Neural cell (in vitro differentiated cells): ENCODE data around the gene MALL. TPM values are rescaled to one million over a fixed set of nuclear protein-coding genes. Genes with fewer than 3 reads are reported as not detected.

Experiments
- H2AFZ ChIP-seq: fragments of 200-600, 300-800 bp; sonication (generic), shearing (Covaris generic); 2 replicates; pipeline ENCODE4 v1.6.0; 2014; ENCODE audit warnings: low read depth, mild to moderate bottlenecking, antibody characterized with exemption, low read length, moderate library complexity
- H3F3A ChIP-seq: fragments of 200-600 bp; shearing (Covaris generic); 2 replicates; pipeline ENCODE4 v1.6.1; 2016; ENCODE audit warnings: mild to moderate bottlenecking, moderate library complexity, mixed read lengths, antibody characterized with exemption, low read length; ENCODE audit not compliant: insufficient read depth, poor library complexity, severe bottlenecking
- H3K27ac ChIP-seq: fragments of 200-600, 300-800 bp; sonication (generic), shearing (Covaris generic); 2 replicates; pipeline ENCODE4 v1.5.1; 2014; ENCODE audit warnings: mild to moderate bottlenecking, low read length, moderate library complexity
- H3K27me3 ChIP-seq: fragments of 300-800, 200-600 bp; sonication (generic), shearing (Covaris generic); 2 replicates; pipeline ENCODE4 v1.6.0; 2014; ENCODE audit warnings: mild to moderate bottlenecking, low read depth, low read length, moderate library complexity; ENCODE audit not compliant: insufficient read depth
- H3K36me3 ChIP-seq: fragments of 300-800, 200-600 bp; sonication (generic), shearing (Covaris generic); 2 replicates; pipeline ENCODE4 v1.5.1; 2014; ENCODE audit warnings: mild to moderate bottlenecking, antibody characterized with exemption, low read length, moderate library complexity; ENCODE audit not compliant: insufficient read depth
- H3K4me2 ChIP-seq: fragments of 300-800, 200-600 bp; sonication (generic), shearing (Covaris generic); 2 replicates; pipeline ENCODE4 v1.6.0; 2014; ENCODE audit warnings: mild to moderate bottlenecking, low read length
- H3K4me3 ChIP-seq: fragments of 300-800, 200-600 bp; sonication (generic), shearing (Covaris generic); 2 replicates; pipeline ENCODE4 v1.5.1; 2014; ENCODE audit warnings: mild to moderate bottlenecking, low read length, moderate library complexity
- H3K79me2 ChIP-seq: fragments of 200-600 bp; shearing (Covaris generic); replicated peaks from 2 replicates; pipeline ENCODE4 v1.6.0; 2014; ENCODE audit warnings: mild to moderate bottlenecking, low read length, moderate library complexity; ENCODE audit not compliant: insufficient read depth
- H3K9ac ChIP-seq: fragments of 300-800, 200-600 bp; sonication (generic), shearing (Covaris generic); 2 replicates; pipeline ENCODE4 v1.6.1; 2016; ENCODE audit warnings: mild to moderate bottlenecking, low read length, mixed read lengths
- H3K9me2 ChIP-seq: fragments of 200-600 bp; shearing (Covaris generic); 2 replicates; pipeline ENCODE4 v1.6.1; 2016; ENCODE audit warnings: mild to moderate bottlenecking, low read length, mixed read lengths; ENCODE audit not compliant: insufficient read depth
- H3K9me3 ChIP-seq: fragments of 200-600, 300-800 bp; sonication (generic), shearing (Covaris generic); 2 replicates; pipeline ENCODE4 v1.6.1; 2016; ENCODE audit warnings: mild to moderate bottlenecking, mixed run types, low read length, moderate library complexity, mixed read lengths
- H4K20me1 ChIP-seq: fragments of 200-600 bp; shearing (Covaris generic); 2 replicates; pipeline ENCODE4 v1.6.1; 2016; ENCODE audit warnings: mild to moderate bottlenecking, mixed run types; ENCODE audit not compliant: insufficient read depth
- EP300 ChIP-seq: fragments of 450-650 bp; conservative IDR thresholded peaks from 2 replicates; pipeline ENCODE4 v1.6.1; 2014; ENCODE audit warnings: antibody characterized with exemption, mild to moderate bottlenecking, moderate library complexity; ENCODE audit not compliant: poor library complexity, severe bottlenecking
- EZH2 ChIP-seq: fragments of 200-600, 300-800 bp; shearing (Covaris generic), sonication (generic); IDR thresholded peaks from 2 replicates; pipeline ENCODE4 v1.6.1; 2014; ENCODE audit warnings: antibody characterized with exemption, low read length, borderline replicate concordance, mild to moderate bottlenecking; ENCODE audit not compliant: insufficient read depth, poor library complexity, severe bottlenecking
- MXI1 ChIP-seq: fragments of 450-650 bp; conservative IDR thresholded peaks from 2 replicates; pipeline ENCODE4 v1.6.1; 2014; ENCODE audit warnings: antibody characterized with exemption, mild to moderate bottlenecking; ENCODE audit not compliant: poor library complexity, severe bottlenecking
- POLR2AphosphoS5 ChIP-seq: IDR thresholded peaks from 2 replicates; pipeline ENCODE4 v1.6.1; 2012
- RAD21 ChIP-seq: fragments of 450-650 bp; conservative IDR thresholded peaks from 2 replicates; pipeline ENCODE4 v1.6.1; 2014; ENCODE audit warnings: antibody characterized with exemption, mild to moderate bottlenecking, moderate library complexity
- REST ChIP-seq: IDR thresholded peaks from 2 replicates; pipeline ENCODE4 v1.6.1; 2012; ENCODE audit warnings: borderline replicate concordance
- SMC3 ChIP-seq: fragments of 450-650 bp; conservative IDR thresholded peaks from 2 replicates; pipeline ENCODE4 v1.6.1; 2014; ENCODE audit warnings: antibody characterized with exemption, mild to moderate bottlenecking, moderate library complexity; ENCODE audit not compliant: poor library complexity
- TAF1 ChIP-seq: IDR thresholded peaks from 2 replicates; pipeline ENCODE4 v1.6.1; 2012; ENCODE audit warnings: low read depth
- polyA plus RNA-seq: library from polyadenylated mRNA; depleted of rRNA; stranded (reverse); fragments of >200 nt; gene quantifications from 2 replicates; pipeline ENCODE4 v1.2.3, GENCODE V29; 2014
- TF ChIP-seq, protein P1 (sequence below): fragments of 450-650 bp; IDR thresholded peaks from 2 replicates; pipeline ENCODE4 v1.5.1; 2014; ENCODE audit warnings: antibody characterized with exemption, mild to moderate bottlenecking, moderate library complexity; ENCODE audit not compliant: poor library complexity, severe bottlenecking

Gene MALL
- polyA plus RNA-seq, 1 donor from 2014 or later: not detected

DNA sequence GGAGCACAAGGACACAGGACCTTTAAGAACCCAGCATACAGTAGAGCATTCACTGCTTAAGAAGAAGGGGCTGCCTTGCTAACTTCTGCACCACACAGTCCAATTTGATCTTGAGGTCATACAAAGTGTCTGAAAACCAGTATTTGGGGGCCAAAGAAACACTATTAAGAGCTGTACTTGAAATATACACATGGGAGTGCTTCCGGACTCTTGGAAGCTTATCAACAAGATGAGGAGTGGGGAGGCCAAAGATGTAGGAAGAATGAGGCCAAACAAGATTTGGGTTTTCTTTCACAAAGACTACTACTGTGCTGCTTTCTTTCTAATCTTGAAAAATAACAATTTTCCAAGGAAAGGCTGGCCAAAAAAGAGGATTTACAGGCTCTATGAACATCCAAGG lies 24.8 kb upstream of the MALL start:
- no peak overlapping the region for H3K27ac ChIP-seq
- H3K9ac ChIP-seq: no peak overlapping the region
- no peaks in the 10 kb centered on the region for H3K27me3 ChIP-seq
- H3K79me2 ChIP-seq: no peaks in the 10 kb centered on the region
- no peaks in the 10 kb centered on the region for H3F3A ChIP-seq
- H3K9me2 ChIP-seq: no peaks in the 10 kb centered on the region
- no peaks in the 10 kb centered on the region for H3K36me3 ChIP-seq
- no peaks in the 10 kb centered on the region for H3K9me3 ChIP-seq
- TF ChIP-seq, protein P1, sequence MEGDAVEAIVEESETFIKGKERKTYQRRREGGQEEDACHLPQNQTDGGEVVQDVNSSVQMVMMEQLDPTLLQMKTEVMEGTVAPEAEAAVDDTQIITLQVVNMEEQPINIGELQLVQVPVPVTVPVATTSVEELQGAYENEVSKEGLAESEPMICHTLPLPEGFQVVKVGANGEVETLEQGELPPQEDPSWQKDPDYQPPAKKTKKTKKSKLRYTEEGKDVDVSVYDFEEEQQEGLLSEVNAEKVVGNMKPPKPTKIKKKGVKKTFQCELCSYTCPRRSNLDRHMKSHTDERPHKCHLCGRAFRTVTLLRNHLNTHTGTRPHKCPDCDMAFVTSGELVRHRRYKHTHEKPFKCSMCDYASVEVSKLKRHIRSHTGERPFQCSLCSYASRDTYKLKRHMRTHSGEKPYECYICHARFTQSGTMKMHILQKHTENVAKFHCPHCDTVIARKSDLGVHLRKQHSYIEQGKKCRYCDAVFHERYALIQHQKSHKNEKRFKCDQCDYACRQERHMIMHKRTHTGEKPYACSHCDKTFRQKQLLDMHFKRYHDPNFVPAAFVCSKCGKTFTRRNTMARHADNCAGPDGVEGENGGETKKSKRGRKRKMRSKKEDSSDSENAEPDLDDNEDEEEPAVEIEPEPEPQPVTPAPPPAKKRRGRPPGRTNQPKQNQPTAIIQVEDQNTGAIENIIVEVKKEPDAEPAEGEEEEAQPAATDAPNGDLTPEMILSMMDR: no peak
- TF ChIP-seq POLR2AphosphoS5: no peak
- no peak for TF ChIP-seq RAD21
- no peak for TF ChIP-seq REST
- TF ChIP-seq MXI1: no peak
- no peak for TF ChIP-seq EZH2
- TF ChIP-seq EP300: no peak
- no peak for TF ChIP-seq TAF1
- TF ChIP-seq SMC3: no peak
- H3K4me2 ChIP-seq: no peak overlapping the region
- H4K20me1 ChIP-seq: no peaks in the 10 kb centered on the region
- H2AFZ ChIP-seq: no peak overlapping the region
- H3K4me3 ChIP-seq: no peak overlapping the region

GRCh38 chr2:110134025-110134424 lies 18.4 kb upstream of the MALL start:
- no peaks in the 10 kb centered on the region for H3K79me2 ChIP-seq
- no peaks in the 10 kb centered on the region for H3K36me3 ChIP-seq
- H3K9me2 ChIP-seq: no peaks in the 10 kb centered on the region
- no peaks in the 10 kb centered on the region for H3K27me3 ChIP-seq
- no peaks in the 10 kb centered on the region for H3F3A ChIP-seq
- TF ChIP-seq MXI1 (no peak), EZH2 (no peak), RAD21 (no peak), REST (no peak), TAF1 (no peak), POLR2AphosphoS5 (no peak)
- no peak overlapping the region for H3K27ac ChIP-seq
- no peak overlapping the region for H2AFZ ChIP-seq
- no peak overlapping the region for H3K9ac ChIP-seq
- no peak overlapping the region for H3K4me2 ChIP-seq
- H3K9me3 ChIP-seq: no peaks in the 10 kb centered on the region
- no peaks in the 10 kb centered on the region for H4K20me1 ChIP-seq
- no peak overlapping the region for H3K4me3 ChIP-seq
